Muscle layer of duodenum (tissue), 2 donors: Measurements from ENCODE around the gene TRPV2.
"Not testable (repeated sequence)": the region's sequence is repeated elsewhere in the genome, so short reads cannot be mapped to it uniquely, and the experiment has no call there.

Experiments used
- H3K27ac ChIP-seq: one replicate; pipeline ENCODE4 v1.7.0; 2013; ENCODE audit warnings: mild to moderate bottlenecking, low read length
- H3K27me3 ChIP-seq: one replicate; pipeline ENCODE4 v1.7.0; 2013; ENCODE audit warnings: low read depth, mild to moderate bottlenecking, control low read depth, low read length
- H3K36me3 ChIP-seq, 2 donors: one replicate each; pipeline ENCODE4 v1.7.0; 2013; ENCODE audit warnings: low read length in 2 of 2, control low read depth in 1 of 2, mild to moderate bottlenecking in 1 of 2; ENCODE audit not compliant: insufficient read depth in 2 of 2, control insufficient read depth in 1 of 2
- H3K4me1 ChIP-seq, 2 donors: one replicate each; pipeline ENCODE4 v1.7.0; 2013; ENCODE audit warnings: low read length in 2 of 2, mild to moderate bottlenecking in 2 of 2, control low read depth in 1 of 2, moderate library complexity in 1 of 2; ENCODE audit not compliant: insufficient read depth in 2 of 2, control insufficient read depth in 1 of 2
- H3K4me3 ChIP-seq, 2 donors: one replicate each; pipeline ENCODE4 v1.7.0; 2013; ENCODE audit warnings: low read length in 2 of 2, low read depth in 1 of 2, mild to moderate bottlenecking in 1 of 2
- H3K9me3 ChIP-seq, 2 donors: one replicate each; pipeline ENCODE4 v1.7.0; 2013; ENCODE audit warnings: low read length in 2 of 2, control low read depth in 1 of 2, mild to moderate bottlenecking in 1 of 2; ENCODE audit not compliant: control insufficient read depth in 1 of 2
- donor health status: healthy.

The TRPV2 gene

DNA sequence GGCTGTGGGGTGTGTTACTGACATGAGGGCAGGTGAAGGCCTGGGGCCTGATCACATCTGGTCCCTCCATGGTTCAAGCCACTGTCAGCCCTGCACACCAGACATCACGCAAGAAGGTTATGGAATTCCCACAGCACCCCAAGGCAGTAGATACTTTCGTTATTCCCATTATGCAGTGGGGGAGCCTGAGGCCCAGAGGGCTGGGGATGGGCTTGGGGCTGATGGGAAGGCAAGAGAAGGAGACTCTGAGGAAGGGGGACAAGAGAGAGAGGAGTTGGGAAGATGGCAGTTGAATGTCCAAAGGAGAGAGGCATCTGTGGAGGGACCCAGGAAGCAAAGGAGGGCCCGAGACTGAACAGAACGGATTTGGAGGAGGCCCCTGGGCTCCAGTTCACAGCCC, 34.7 kb downstream of the TRPV2 start:
- H3K27me3 ChIP-seq = no peaks in the 10 kb centered on the region
- no peak overlapping the region for H3K27ac ChIP-seq
- H3K9me3 ChIP-seq = no peaks in the 10 kb centered on the region
- H3K36me3 ChIP-seq = peaks cover 18 to 30% of the 10 kb centered on the region in 2 donors
- H3K4me1 ChIP-seq = peaks cover 5 to 10% of the 10 kb centered on the region in 2 donors
- H3K4me3 ChIP-seq = no peak overlapping the region

DNA sequence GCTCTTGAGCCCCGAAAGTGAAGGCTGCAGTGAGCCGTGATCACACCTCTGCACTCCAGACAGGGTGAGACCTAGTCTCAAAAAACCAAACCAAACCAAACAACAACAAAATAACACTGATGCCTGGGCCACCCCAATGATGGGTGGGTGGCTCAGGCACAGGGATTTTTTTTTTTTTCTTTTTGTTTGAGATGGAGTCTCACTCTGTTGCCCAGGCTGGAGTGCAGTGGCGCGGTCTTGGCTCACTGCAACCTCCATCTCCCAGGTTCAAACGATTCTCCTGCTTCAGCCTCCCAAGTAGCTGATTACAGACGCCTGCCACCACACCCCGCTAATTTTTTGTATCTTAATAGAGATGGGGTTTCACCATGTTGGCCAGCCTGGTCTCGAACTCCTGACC, 36.9 kb downstream of the TRPV2 start:
- H3K27me3 ChIP-seq, H3K9me3 ChIP-seq, H3K27ac ChIP-seq, H3K4me1 ChIP-seq, H3K4me3 ChIP-seq: not testable (repeated sequence)
- H3K36me3 ChIP-seq = peaks cover 13 to 18% of the 10 kb centered on the region in 2 donors

DNA sequence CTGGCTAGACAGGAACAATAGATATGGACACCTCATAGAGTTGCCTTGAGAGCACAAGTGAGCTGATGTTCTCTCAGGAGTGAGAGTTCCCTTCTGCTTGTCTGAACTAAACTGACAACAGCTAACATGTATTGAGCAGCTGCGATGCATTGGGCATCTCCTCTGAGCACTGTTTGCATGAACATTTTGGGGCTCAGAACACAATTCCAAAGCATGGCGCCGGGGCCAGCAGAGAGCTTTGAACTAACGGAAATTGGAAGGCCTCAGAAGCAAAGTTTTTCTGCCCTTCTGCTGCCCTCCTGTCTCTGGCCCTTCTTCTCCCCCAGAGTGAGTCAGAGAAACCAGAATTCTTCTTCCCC, 38.1 kb downstream of the TRPV2 start:
- Histone ChIP-seq H3K27ac (no peak overlapping the region), H3K27me3 (no peaks in the 10 kb centered on the region), H3K4me1 (peaks cover 0 to 5% of the 10 kb centered on the region in 2 donors), H3K36me3 (peaks cover 7 to 10% of the 10 kb centered on the region in 2 donors), H3K4me3 (no peak overlapping the region), H3K9me3 (no peaks in the 10 kb centered on the region)

DNA sequence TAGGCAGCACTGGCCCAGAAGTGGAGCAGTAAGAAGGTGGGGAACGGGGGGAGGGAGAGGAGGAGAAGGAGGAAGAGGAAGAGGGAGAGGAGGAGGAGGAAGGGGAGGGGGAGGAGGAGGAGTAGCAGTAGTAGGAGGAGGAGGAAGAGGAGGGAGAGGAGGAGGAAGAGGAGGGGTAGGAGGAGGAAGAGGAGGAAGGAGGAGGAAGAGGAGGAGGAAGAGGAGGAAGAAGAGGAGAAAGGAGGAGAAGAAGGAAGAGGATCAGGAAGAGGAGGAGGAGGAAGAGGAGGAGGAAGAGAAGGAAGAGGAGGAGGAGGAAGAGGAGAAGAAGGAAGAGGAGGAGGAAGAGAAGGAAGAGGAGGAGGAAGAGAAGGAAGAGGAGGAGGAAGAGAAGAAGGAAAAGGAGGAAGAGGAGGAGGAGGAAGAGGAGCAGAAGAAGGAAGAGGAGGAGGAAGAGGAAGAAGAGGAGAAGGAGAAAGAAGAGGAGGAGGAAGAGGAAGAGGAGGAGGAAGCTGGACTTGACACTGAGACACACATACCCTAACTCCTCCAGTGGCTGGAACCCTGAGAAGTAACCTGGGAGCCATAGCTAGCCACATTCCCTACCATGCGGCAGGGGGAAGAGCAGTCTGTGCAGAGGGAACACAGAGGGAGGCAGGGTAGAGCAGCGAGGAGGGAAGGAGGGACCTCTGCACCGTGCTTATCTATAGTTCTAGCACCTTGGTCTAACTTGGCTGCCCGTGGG, 40.8 kb downstream of the TRPV2 start:
- Histone ChIP-seq H3K9me3 (no peaks in the 10 kb centered on the region), H3K4me3 (no peak overlapping the region), H3K4me1 (peaks cover 0 to 5% of the 10 kb centered on the region in 2 donors), H3K27ac (no peak overlapping the region), H3K36me3 (peaks cover 0 to 3% of the 10 kb centered on the region in 2 donors), H3K27me3 (no peaks in the 10 kb centered on the region)

DNA sequence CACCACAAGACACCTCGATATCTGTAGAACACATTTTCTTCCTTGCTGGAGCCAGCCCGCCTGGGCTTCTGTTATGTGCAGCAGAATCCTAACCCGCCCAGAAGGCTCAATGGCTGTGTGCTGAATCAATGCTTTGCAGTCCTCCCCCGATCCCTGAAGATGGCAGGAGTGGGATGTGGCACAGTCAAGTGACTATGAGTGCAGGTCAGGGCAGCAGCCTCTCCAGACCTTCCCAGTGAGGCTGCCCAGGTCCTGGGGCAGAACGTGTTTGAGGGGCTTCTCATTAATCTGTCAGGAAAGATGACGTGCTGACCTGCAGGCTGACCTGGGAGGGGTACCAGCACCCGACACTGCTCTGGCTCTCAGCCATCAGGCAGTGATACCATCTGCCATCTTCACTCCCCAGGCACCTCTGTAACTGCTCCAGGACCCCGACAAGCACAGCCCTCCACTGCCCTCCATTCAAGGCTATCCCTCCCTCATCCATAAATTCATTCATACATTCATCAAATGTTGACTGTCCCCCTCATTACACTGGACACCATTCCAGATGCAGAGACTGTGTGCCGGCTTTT, 41.5 kb downstream of the TRPV2 start:
- Histone ChIP-seq H3K27me3 (no peaks in the 10 kb centered on the region), H3K27ac (no peak overlapping the region), H3K36me3 (peaks cover 0 to 3% of the 10 kb centered on the region in 2 donors), H3K4me1 (peaks cover 0 to 5% of the 10 kb centered on the region in 2 donors), H3K4me3 (no peak overlapping the region), H3K9me3 (no peaks in the 10 kb centered on the region)

DNA sequence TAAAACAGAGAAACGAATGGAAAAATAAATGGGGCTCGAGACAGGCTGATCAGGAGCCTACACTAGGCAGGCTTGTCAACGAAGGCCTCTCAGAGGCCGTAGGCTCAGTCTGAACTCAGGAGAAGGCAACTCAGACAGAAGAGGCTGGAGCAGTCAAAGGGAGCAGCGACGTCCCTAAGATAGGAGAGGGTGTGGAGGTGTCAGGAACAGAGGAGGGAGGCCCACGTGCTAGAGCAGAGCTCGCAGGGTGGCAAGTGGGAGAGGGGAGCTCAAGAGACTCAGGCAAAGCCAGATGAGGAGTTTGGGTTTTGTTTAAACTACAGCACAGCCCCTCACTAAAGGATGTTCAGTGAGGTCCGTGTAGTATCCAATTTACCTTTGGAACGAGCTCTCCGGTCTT, 43.9 kb downstream of the TRPV2 start:
- H3K27ac ChIP-seq = no peak overlapping the region
- H3K4me1 ChIP-seq = peaks cover 0 to 5% of the 10 kb centered on the region in 2 donors
- peaks cover 3 to 6% of the 10 kb centered on the region in 2 donors for H3K36me3 ChIP-seq
- no peaks in the 10 kb centered on the region for H3K9me3 ChIP-seq
- no peaks in the 10 kb centered on the region for H3K27me3 ChIP-seq
- no peak overlapping the region for H3K4me3 ChIP-seq

DNA sequence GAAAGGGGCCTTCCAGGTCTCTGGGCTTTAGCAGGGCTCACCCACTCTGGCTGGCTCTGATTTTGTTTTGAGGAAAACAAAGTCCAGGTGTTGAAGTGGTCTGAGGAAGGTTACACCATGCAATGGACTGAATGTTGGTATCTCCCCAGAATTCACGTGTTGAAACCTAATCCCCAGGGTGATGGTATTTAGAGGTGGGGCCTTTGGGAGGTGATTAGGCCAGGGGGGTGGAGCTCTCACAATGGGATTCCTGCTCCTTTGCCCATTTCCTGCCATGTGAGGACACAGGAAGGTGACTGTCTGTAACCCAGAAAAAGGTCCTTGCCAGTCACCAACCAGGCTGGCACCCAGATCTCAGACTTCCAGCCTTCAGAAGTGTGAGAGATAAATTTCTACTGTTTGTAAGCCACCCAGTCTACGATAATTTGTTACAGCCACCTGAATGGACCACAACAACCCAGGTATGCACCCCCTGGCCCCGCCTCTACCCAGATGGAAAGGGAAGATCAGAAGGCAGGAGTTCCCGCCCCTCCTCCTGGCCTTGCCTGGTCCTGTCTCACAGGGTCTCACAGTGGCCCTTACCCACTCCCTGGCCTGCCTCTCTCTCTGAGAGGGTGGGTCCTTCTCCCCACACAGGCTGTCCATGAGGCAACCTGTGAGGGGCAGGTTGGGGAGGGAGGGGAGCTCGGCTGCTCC, 44.6 kb downstream of the TRPV2 start:
- Histone ChIP-seq H3K27ac (no peak overlapping the region), H3K4me3 (no peak overlapping the region), H3K9me3 (no peaks in the 10 kb centered on the region), H3K36me3 (peaks cover 3 to 6% of the 10 kb centered on the region in 2 donors), H3K27me3 (no peaks in the 10 kb centered on the region), H3K4me1 (peaks cover 0 to 7% of the 10 kb centered on the region in 2 donors)

DNA sequence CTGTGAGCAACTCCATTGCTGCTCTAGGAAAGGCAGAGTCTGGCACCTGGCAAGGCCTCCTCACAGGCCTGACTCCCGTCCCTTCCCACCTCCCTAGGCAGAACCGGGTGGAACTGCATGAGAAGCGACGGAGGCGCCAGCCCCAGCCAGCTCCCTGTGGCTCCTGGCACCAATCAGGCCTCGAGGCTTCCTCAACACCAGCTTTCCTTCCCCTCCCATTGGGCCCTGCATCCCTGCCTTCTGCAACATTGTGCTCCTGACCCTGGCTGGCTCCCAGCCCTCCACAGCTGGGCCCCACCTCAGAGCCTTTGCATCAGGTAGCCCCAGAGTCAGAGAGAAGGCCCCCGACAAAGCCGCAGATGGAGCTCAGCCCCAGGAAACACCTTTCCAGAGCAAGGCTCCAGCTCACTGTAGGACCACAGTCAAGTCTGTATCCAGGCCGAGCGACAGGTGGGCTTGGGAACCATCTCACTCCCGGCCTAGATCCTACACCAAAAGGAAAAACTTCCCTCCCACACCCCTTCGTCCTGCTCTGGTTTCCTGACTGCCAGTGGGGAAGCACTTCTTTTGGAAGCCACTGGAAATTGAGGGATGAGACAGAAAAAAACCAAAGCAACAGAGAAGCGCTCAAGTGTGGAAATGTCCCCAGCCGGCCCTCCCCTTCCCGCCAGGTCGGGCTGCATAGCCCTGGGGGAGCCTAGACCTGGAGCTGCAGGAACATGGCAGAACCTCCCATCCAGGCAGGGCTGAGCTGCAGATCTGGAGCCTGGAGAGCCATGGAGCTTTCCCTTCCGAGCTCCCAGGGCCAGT, 45.6 kb downstream of the TRPV2 start:
- Histone ChIP-seq H3K27ac (no peak overlapping the region), H3K36me3 (peaks cover 3 to 6% of the 10 kb centered on the region in 2 donors), H3K4me1 (peaks cover 0 to 10% of the 10 kb centered on the region in 2 donors), H3K4me3 (no peak overlapping the region), H3K9me3 (no peaks in the 10 kb centered on the region), H3K27me3 (no peaks in the 10 kb centered on the region)

DNA sequence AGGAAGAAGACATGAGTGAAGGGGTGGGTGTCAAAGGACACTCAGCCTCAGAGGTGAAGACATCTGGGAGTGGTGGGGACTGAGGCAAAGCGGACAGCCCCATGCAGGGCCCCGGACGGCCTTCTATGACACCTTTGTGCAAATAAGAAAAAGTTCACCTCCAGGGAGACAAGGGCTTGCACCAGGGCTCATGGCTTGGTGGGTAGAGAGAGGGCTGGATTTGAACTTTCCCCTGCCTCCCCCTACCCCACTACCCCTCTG, 46.2 kb downstream of the TRPV2 start:
- H3K4me1 ChIP-seq = peaks cover 0 to 10% of the 10 kb centered on the region in 2 donors
- H3K36me3 ChIP-seq = peaks cover 3 to 6% of the 10 kb centered on the region in 2 donors
- no peaks in the 10 kb centered on the region for H3K9me3 ChIP-seq
- no peaks in the 10 kb centered on the region for H3K27me3 ChIP-seq
- H3K4me3 ChIP-seq = no peak overlapping the region
- H3K27ac ChIP-seq = no peak overlapping the region

DNA sequence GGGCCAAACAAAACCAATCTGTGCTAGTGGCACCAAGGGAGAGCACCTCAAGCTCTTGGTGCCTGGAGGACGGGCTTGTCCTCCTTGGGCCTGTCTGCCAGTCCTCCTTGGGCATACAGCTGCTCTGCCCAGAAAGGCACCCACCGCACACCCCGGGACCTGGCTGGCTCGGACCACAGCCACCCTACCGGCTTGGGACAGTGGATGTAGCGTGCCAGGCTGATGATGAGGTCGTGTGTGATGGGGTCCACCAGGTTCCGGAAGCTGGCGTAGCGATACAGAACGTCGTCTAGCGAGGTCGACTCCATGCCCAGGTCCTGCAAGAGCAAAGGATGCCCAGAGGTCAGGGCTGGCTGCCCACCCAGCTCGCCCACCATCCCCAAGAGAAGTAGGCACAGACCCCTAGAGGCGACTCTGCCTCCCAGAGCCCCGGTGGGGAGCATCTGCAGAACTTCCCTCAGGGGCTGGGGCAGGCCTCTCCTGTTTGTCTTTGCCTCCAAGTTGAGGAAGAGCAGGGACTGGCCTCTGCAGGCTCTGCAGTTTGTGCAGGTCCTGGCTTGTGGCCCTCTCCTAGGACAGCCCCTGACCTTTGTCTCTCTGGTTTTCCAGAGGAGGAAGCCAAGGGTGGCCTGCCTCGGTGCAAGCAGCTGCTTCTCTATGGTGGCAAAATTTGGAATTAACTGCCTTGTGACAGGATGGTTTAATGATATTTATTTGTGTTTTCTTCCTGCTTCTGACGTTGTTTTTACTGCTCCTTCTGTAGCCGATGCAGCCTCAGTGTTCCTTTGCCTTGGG, 46.9 kb downstream of the TRPV2 start:
- peaks cover 0 to 10% of the 10 kb centered on the region in 2 donors for H3K4me1 ChIP-seq
- H3K27ac ChIP-seq = peak overlapping the region; percentile 39

More for the DNA sequence above, 46.9 kb downstream of the TRPV2 start:
- H3K36me3 ChIP-seq = peaks cover 1 to 6% of the 10 kb centered on the region in 2 donors
- no peaks in the 10 kb centered on the region for H3K27me3 ChIP-seq
- no peaks in the 10 kb centered on the region for H3K9me3 ChIP-seq
- H3K4me3 ChIP-seq = no peak overlapping the region
